Measurements from ENCODE around the gene PLEKHF1. TPM values are rescaled to one million over a fixed set of nuclear protein-coding genes. Genes with fewer than 3 reads are reported as not detected.

The PLEKHF1 gene
- total and polyA plus RNA-seq, 2 of the 13 experiments (the other 11 are each of a cell fraction or from before 2014, with no cell fraction given), result 2.9 to 3.8 TPM

- TF ChIP-seq ZBTB40 (IDR thresholded peaks at IDR 0.05) (no peak), ZBTB40 (CRISPR knock-in tag; IDR thresholded peaks at IDR 0.05) (no peak), ZNF589 (CRISPR knock-in tag; conservative IDR thresholded peaks at IDR 0.05) (no peak)
Measured at GRCh38 chr19:29690842-29691241, 25.6 kb downstream of the PLEKHF1 start (continued).

GRCh38 chr19:29694161-29694560, 28.9 kb downstream of the PLEKHF1 start:
- Histone ChIP-seq H2AFZ (ENCODE audit: low read length) (no peak overlapping the region), H3K27ac (ENCODE audit: extremely low read length, insufficient read depth, low read length) (no peak overlapping the region), H4K20me1 (ENCODE audit: insufficient read depth, low read length) (no peaks in the 10 kb centered on the region), H3K9me3 (ENCODE audit: low read length) (peaks cover 4% of the 10 kb centered on the region; the same call in 1 of the 2 replicates), H3K4me1 (ENCODE audit: insufficient read depth, low read length) (peaks cover 8% of the 10 kb centered on the region; the same call in 1 of the 2 replicates), H3K36me3 (replicated peaks in 1 of 2; ENCODE audit: control insufficient read depth in 1 of 2, insufficient read depth in 2 of 2, low read length in 2 of 2) (no peaks in the 10 kb centered on the region), H3K9ac (ENCODE audit: insufficient read depth, low read depth, low read length) (no peak overlapping the region), H3K27me3 (ENCODE audit: control insufficient read depth in 1 of 2, insufficient read depth in 2 of 2, low read length in 2 of 2) (no peaks in the 10 kb centered on the region), H3K4me3 (replicated peaks in 1 of 3; ENCODE audit: insufficient read depth in 1 of 3, low read depth in 2 of 3, low read length in 3 of 3) (no peak overlapping the region), H3K4me2 (ENCODE audit: low read depth, low read length) (no peak overlapping the region), H3K79me2 (ENCODE audit: insufficient read depth, low read length) (no peaks in the 10 kb centered on the region)
- POLR2A ChIA-PET, result interaction anchor here (3.1 kb wide), 1 partner anchor 22 kb away, joined by 15 read pairs; the partner anchor contains the start of gene C19orf12
- DNase-seq (ENCODE audit: low spot score) (no peak), ATAC-seq (no peak; the same call in 1 of the 3 replicates), FAIRE-seq (no peak)
- in situ Hi-C loops (cut with HindIII; ENCODE audit: extremely low pct_ligation_motif_present, low pct_unique_long_range_greater_than_20kb), result loop anchor here (5.0 kb wide), 1 partner anchor 82 kb away; no protein-coding TSS in a partner anchor
- intact Hi-C loops (cut with micrococcal nuclease; ENCODE audit: unreplicated experiment), result loop anchor here (1.0 to 5.0 kb wide), 2 partner anchors 22 to 227 kb away; no protein-coding TSS in a partner anchor
- 31% methylated on average over 5 of the region's 5 CpGs for WGBS (ENCODE audit: low lambda C conversion rate)
- CTCF ChIA-PET (ENCODE audit: low intra/inter-chr PET ratio, low total read pairs), result interaction anchor here (1.1 to 3.0 kb wide), 3 partner anchors 22 to 83 kb away, joined by 4 to 66 read pairs (median 4); partner anchors contain the start of gene C19orf12
- no TSS peak for BruUV-seq (replicated peaks)
- TF ChIP-seq ZNF513 (CRISPR knock-in tag; conservative IDR thresholded peaks at IDR 0.05) (no peak), ZNF160 (CRISPR knock-in tag; IDR thresholded peaks at IDR 0.05) (no peak), ZNF879 (CRISPR knock-in tag; IDR thresholded peaks at IDR 0.05) (no peak), ZNF768 (CRISPR knock-in tag; IDR thresholded peaks at IDR 0.05) (no peak), SRSF1 (optimal IDR thresholded peaks at IDR 0.05; ENCODE audit: low read depth, low read length) (no peak), SIN3B (IDR thresholded peaks at IDR 0.05; ENCODE audit: low read length) (no peak), IKZF4 (CRISPR knock-in tag; IDR thresholded peaks at IDR 0.05; ENCODE audit: borderline replicate concordance, low read depth, not compliant biosample characterization) (no peak), ZNF605 (CRISPR knock-in tag; IDR thresholded peaks at IDR 0.05) (no peak), MTF2 (CRISPR knock-in tag; IDR thresholded peaks at IDR 0.05; ENCODE audit: borderline replicate concordance) (no peak), ARID2 (CRISPR knock-in tag; IDR thresholded peaks at IDR 0.05; ENCODE audit: borderline replicate concordance) (no peak), POLR2G (IDR thresholded peaks at IDR 0.05; ENCODE audit: low read depth, low read length) (no peak)
